ENCODE results near the gene NAALADL2.

DNA sequence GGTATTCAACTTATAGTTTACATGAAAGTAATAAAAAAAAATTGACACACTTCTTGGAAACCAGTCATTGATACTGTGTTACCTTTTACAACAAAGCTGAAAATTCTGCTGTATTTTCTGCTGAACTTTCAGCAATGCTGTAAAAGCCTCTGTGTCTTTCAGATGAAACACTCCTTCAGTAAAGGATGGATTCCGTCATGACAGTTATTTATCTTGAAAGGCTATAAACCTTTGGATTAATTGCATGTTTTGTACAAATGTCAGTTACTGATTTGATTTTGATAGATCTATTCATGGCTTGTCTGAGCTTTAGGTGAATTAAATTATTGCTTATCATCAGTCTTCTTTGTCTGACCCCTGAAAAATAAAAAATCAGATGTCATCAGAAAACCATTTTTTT lies 355.1 kb downstream of the NAALADL2 start:
- TF ChIP-seq, protein P1, sequence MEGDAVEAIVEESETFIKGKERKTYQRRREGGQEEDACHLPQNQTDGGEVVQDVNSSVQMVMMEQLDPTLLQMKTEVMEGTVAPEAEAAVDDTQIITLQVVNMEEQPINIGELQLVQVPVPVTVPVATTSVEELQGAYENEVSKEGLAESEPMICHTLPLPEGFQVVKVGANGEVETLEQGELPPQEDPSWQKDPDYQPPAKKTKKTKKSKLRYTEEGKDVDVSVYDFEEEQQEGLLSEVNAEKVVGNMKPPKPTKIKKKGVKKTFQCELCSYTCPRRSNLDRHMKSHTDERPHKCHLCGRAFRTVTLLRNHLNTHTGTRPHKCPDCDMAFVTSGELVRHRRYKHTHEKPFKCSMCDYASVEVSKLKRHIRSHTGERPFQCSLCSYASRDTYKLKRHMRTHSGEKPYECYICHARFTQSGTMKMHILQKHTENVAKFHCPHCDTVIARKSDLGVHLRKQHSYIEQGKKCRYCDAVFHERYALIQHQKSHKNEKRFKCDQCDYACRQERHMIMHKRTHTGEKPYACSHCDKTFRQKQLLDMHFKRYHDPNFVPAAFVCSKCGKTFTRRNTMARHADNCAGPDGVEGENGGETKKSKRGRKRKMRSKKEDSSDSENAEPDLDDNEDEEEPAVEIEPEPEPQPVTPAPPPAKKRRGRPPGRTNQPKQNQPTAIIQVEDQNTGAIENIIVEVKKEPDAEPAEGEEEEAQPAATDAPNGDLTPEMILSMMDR (IDR thresholded peaks at IDR 0.05) = no peak
- no peak for TF ChIP-seq POLR2A (IDR thresholded peaks at IDR 0.05)
